IPS DF 6.9 (cell line): ENCODE measurements around the gene DPH3.

ENCODE experiments used
- DNase-seq: peaks from one replicate; pipeline ENCODE4 v3.0.0-alpha.2; 2013; ENCODE audit warnings: low read depth, low spot score
- H3K27ac ChIP-seq: one replicate; pipeline ENCODE4 v1.5.1; 2013; ENCODE audit warnings: low read length, control low read depth
- H3K27me3 ChIP-seq: 2 replicates; pipeline ENCODE4 v1.6.1; 2013; ENCODE audit warnings: mild to moderate bottlenecking, low read length; ENCODE audit not compliant: control insufficient read depth, insufficient read depth
- H3K36me3 ChIP-seq: 2 replicates; pipeline ENCODE4 v1.6.1; 2013; ENCODE audit warnings: low read length; ENCODE audit not compliant: control insufficient read depth, insufficient read depth
- H3K4me1 ChIP-seq: 2 replicates; pipeline ENCODE4 v1.6.1; 2013; ENCODE audit warnings: low read length; ENCODE audit not compliant: control insufficient read depth, insufficient read depth
- H3K4me3 ChIP-seq: 2 replicates; pipeline ENCODE4 v1.5.1; 2013; ENCODE audit warnings: mild to moderate bottlenecking, low read length
- H3K9me3 ChIP-seq: 2 replicates; pipeline ENCODE4 v1.6.1; 2013; ENCODE audit warnings: low read length, inconsistent platforms; ENCODE audit not compliant: control insufficient read depth, insufficient read depth
- WGBS: extraction: QIAGEN DNeasy Blood & Tissue Kit; methylation state at CpG from one replicate; pipeline ENCODE4 v1.1.7; 2013; ENCODE audit warnings: mixed read lengths, missing lambda C conversion rate; ENCODE audit not compliant: insufficient read length, insufficient coverage; 5-methylcytosine and 5-hydroxymethylcytosine counted together

DPH3 gene

GRCh38 chr3:16273867-16274266, 9.1 kb upstream of the DPH3 start:
- no peak for DNase-seq
- no peak overlapping the region for H3K4me3 ChIP-seq
- no CpG with 5 or more reads among the region's 2 CpGs for WGBS
- no peaks in the 10 kb centered on the region for H3K4me1 ChIP-seq
- H3K9me3 ChIP-seq, result no peaks in the 10 kb centered on the region
- H3K36me3 ChIP-seq, result peaks cover 7% of the 10 kb centered on the region; the same call in 1 of the 2 replicates
- no peak overlapping the region for H3K27ac ChIP-seq
- no peaks in the 10 kb centered on the region for H3K27me3 ChIP-seq

- no CpG with 5 or more reads among the region's 1 CpG for WGBS
- no peak overlapping the region for H3K27ac ChIP-seq
- H3K4me1 ChIP-seq, result no peaks in the 10 kb centered on the region
- H3K36me3 ChIP-seq, result peaks cover 7% of the 10 kb centered on the region; the same call in 1 of the 2 replicates
- H3K4me3 ChIP-seq, result no peak overlapping the region
- H3K9me3 ChIP-seq, result no peaks in the 10 kb centered on the region
- no peaks in the 10 kb centered on the region for H3K27me3 ChIP-seq
- DNase-seq, result no peak
These were observed 7.8 kb upstream of the DPH3 start for GRCh38 chr3:16272588-16272987.

- Histone ChIP-seq H3K4me1 (no peaks in the 10 kb centered on the region), H3K27me3 (no peaks in the 10 kb centered on the region), H3K27ac (no peak overlapping the region), H3K4me3 (no peak overlapping the region), H3K9me3 (no peaks in the 10 kb centered on the region), H3K36me3 (peaks cover 7% of the 10 kb centered on the region; the same call in 1 of the 2 replicates)
- DNase-seq, result no peak
- WGBS, result no CpG with 5 or more reads among the region's 10 CpGs
These were observed 6.1 kb upstream of the DPH3 start for GRCh38 chr3:16270855-16271254.

GRCh38 chr3:16266714-16267113, 2.0 kb upstream of the DPH3 start:
- Histone ChIP-seq H3K27me3 (no peaks in the 10 kb centered on the region), H3K27ac (no peak overlapping the region), H3K36me3 (peaks cover 7% of the 10 kb centered on the region; the same call in 1 of the 2 replicates), H3K4me3 (no peak overlapping the region), H3K4me1 (no peaks in the 10 kb centered on the region), H3K9me3 (no peaks in the 10 kb centered on the region)
- WGBS, result no CpG with 5 or more reads among the region's 3 CpGs
- DNase-seq, result no peak

- Histone ChIP-seq H3K9me3 (no peaks in the 10 kb centered on the region), H3K4me1 (no peaks in the 10 kb centered on the region), H3K36me3 (no peaks in the 10 kb centered on the region; the same call in 1 of the 2 replicates), H3K4me3 (peak overlapping the region; percentile 93), H3K27ac (no peak overlapping the region), H3K27me3 (no peaks in the 10 kb centered on the region)
- no peak for DNase-seq
- WGBS, result no CpG with 5 or more reads among the region's 6 CpGs
These were observed 678 bp upstream of the DPH3 start for GRCh38 chr3:16265455-16265786.

GRCh38 chr3:16264174-16264707, 502 bp downstream of the DPH3 start:
- no CpG with 5 or more reads among the region's 21 CpGs for WGBS
- H3K4me1 ChIP-seq, result no peaks in the 10 kb centered on the region
- peak overlapping the region; percentile 93 for H3K4me3 ChIP-seq
- peaks cover 4% of the 10 kb centered on the region; the same call in 1 of the 2 replicates for H3K36me3 ChIP-seq
- no peak overlapping the region for H3K27ac ChIP-seq
- DNase-seq, result no peak
- H3K27me3 ChIP-seq, result no peaks in the 10 kb centered on the region
- H3K9me3 ChIP-seq, result no peaks in the 10 kb centered on the region

GRCh38 chr3:16262174-16262573, 2.6 kb downstream of the DPH3 start:
- no peak for DNase-seq
- no peak overlapping the region for H3K4me3 ChIP-seq
- peaks cover 4% of the 10 kb centered on the region; the same call in 1 of the 2 replicates for H3K36me3 ChIP-seq
- no peaks in the 10 kb centered on the region for H3K9me3 ChIP-seq
- no peaks in the 10 kb centered on the region for H3K4me1 ChIP-seq
- no peaks in the 10 kb centered on the region for H3K27me3 ChIP-seq
- H3K27ac ChIP-seq, result no peak overlapping the region
- WGBS, result no CpG with 5 or more reads among the region's 4 CpGs

GRCh38 chr3:16260046-16260445, 4.7 kb downstream of the DPH3 start:
- no peak for DNase-seq
- no peaks in the 10 kb centered on the region for H3K4me1 ChIP-seq
- peaks cover 4% of the 10 kb centered on the region; the same call in 1 of the 2 replicates for H3K36me3 ChIP-seq
- no peaks in the 10 kb centered on the region for H3K27me3 ChIP-seq
- no CpG with 5 or more reads among the region's 1 CpG for WGBS
- H3K27ac ChIP-seq, result no peak overlapping the region
- H3K4me3 ChIP-seq, result no peak overlapping the region
- no peaks in the 10 kb centered on the region for H3K9me3 ChIP-seq

- Histone ChIP-seq H3K27me3 (no peaks in the 10 kb centered on the region), H3K4me3 (no peak overlapping the region), H3K36me3 (peaks cover 4% of the 10 kb centered on the region; the same call in 1 of the 2 replicates), H3K27ac (no peak overlapping the region), H3K4me1 (no peaks in the 10 kb centered on the region), H3K9me3 (no peaks in the 10 kb centered on the region)
- WGBS, result no CpG with 5 or more reads among the region's 1 CpG
- DNase-seq, result no peak
These were observed 5.9 kb downstream of the DPH3 start for GRCh38 chr3:16258866-16259265.

GRCh38 chr3:16258177-16258576, 6.6 kb downstream of the DPH3 start:
- no peaks in the 10 kb centered on the region for H3K27me3 ChIP-seq
- H3K4me3 ChIP-seq, result no peak overlapping the region
- H3K9me3 ChIP-seq, result no peaks in the 10 kb centered on the region
- H3K36me3 ChIP-seq, result peaks cover 4% of the 10 kb centered on the region; the same call in 1 of the 2 replicates
- H3K4me1 ChIP-seq, result no peaks in the 10 kb centered on the region
- WGBS, result no CpG with 5 or more reads among the region's 5 CpGs
- DNase-seq, result no peak
- no peak overlapping the region for H3K27ac ChIP-seq

GRCh38 chr3:16257309-16257708, 7.4 kb downstream of the DPH3 start:
- Histone ChIP-seq H3K27me3 (no peaks in the 10 kb centered on the region), H3K4me1 (no peaks in the 10 kb centered on the region), H3K36me3 (peaks cover 6% of the 10 kb centered on the region; the same call in 1 of the 2 replicates), H3K4me3 (no peak overlapping the region), H3K27ac (no peak overlapping the region), H3K9me3 (no peaks in the 10 kb centered on the region)
- no peak for DNase-seq
- no CpG with 5 or more reads among the region's 2 CpGs for WGBS
